ENCODE results near the gene WIZ. TPM values are rescaled to one million over a fixed set of nuclear protein-coding genes. Genes with fewer than 3 reads are reported as not detected.

WIZ gene
- total and polyA plus RNA-seq, 2 of the 8 experiments (the other 6 are each of a cell fraction or from before 2014, with no cell fraction given): 12.5 to 33.2 TPM

DNA sequence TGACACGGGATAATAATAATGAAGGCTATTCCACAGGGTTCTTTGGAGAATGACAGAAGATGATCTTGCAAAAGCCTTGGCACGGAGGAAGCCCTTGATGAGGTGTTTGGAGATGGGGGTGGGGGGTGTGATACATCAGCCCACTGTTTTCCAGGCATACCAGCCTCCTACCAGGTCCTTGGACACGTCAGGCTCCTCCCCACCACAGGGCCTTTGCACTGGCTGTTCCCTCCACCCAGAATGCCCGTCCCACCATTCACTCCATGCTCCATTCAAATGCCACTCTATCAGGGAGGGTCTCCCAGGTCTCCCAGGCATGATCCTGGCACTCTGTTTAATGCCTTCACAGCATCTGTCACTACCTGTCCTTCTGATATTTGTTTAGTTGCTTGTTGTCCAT lies 2.7 kb downstream of the WIZ start:
- Histone ChIP-seq H2BK5ac (ENCODE audit: low read depth, low read length) (no peak overlapping the region), H4K8ac (ENCODE audit: extremely low read depth, insufficient read depth, low read length) (no peak overlapping the region), H2AFZ (ENCODE audit: low read length) (no peak overlapping the region), H4K5ac (ENCODE audit: insufficient read length, low read depth, low read length) (no peak overlapping the region), H3K9ac (replicated peaks in 1 of 4; ENCODE audit: extremely low read depth in 1 of 4, low read depth in 3 of 4, low read length in 3 of 4) (no peak overlapping the region), H3K4ac (replicated peaks; ENCODE audit: insufficient read length, low read depth, low read length) (no peak overlapping the region), H2BK120ac (replicated peaks; ENCODE audit: low read depth, low read length) (no peak overlapping the region), H4K20me1 (replicated peaks in 1 of 2; ENCODE audit: control insufficient read depth in 1 of 2, insufficient read depth in 2 of 2, low read length in 2 of 2) (no peaks in the 10 kb centered on the region), H4K91ac (replicated peaks; ENCODE audit: insufficient read length, low read length) (no peak overlapping the region), H3K18ac (ENCODE audit: extremely low read depth, low read length) (no peak overlapping the region), H2BK15ac (ENCODE audit: low read length) (no peak overlapping the region), H3K4me1 (replicated peaks in 1 of 4; ENCODE audit: control insufficient read depth in 3 of 4, insufficient read depth in 4 of 4, low read length in 3 of 4) (peaks cover 0 to 9% (median 2%) of the 10 kb centered on the region in 4 experiments; a peak in 6 of 7 replicates), H3K4me3 (ENCODE audit: extremely low read depth in 1 of 4, insufficient read depth in 2 of 4, low read depth in 3 of 4, low read length in 4 of 4) (no peak overlapping the region), H2BK20ac (ENCODE audit: low read length) (no peak overlapping the region), H3K4me2 (ENCODE audit: insufficient read depth in 1 of 2, low read depth in 2 of 2, low read length in 2 of 2) (no peak overlapping the region), H2BK12ac (ENCODE audit: low read depth, low read length) (no peak overlapping the region), H3K79me1 (ENCODE audit: low read depth, low read length) (no peaks in the 10 kb centered on the region), H3K23ac (ENCODE audit: insufficient read length) (no peak overlapping the region), H3K79me2 (ENCODE audit: control insufficient read depth in 1 of 2, insufficient read depth in 2 of 2, low read length in 2 of 2) (no peaks in the 10 kb centered on the region), H3K14ac (ENCODE audit: insufficient read length) (no peak overlapping the region), H3K56ac (replicated peaks; ENCODE audit: insufficient read length, low read depth, low read length) (no peak overlapping the region), H2AK5ac (ENCODE audit: low read depth, low read length) (no peak overlapping the region), H3K36me3 (ENCODE audit: control insufficient read depth in 2 of 4, insufficient read depth in 4 of 4, low read length in 3 of 4) (no peaks in the 10 kb centered on the region), H3K27ac (ENCODE audit: low read depth, low read length) (no peak overlapping the region), H3K9me3 (ENCODE audit: insufficient read depth in 2 of 2, low read depth in 1 of 2, low read length in 1 of 2) (no peaks in the 10 kb centered on the region), H3K27me3 (replicated peaks in 1 of 4; ENCODE audit: control insufficient read depth in 3 of 4, extremely low read depth in 1 of 4, insufficient read depth in 3 of 4, low read length in 3 of 4) (peaks cover 0 to 2% (median 0%) of the 10 kb centered on the region in 4 experiments; a peak in 1 of 7 replicates), H3K23me2 (ENCODE audit: low read depth, low read length) (peaks cover 15% of the 10 kb centered on the region; the same call in 1 of the 2 replicates)
- DNase-seq (ENCODE audit: low read depth in 1 of 2, low spot score in 2 of 2) (no peak), FAIRE-seq (no peak)
- 80% methylated on average over 4 of the region's 4 CpGs; no CpG with 5 or more reads in 1 of the 2 experiments for WGBS, 2 experiments (ENCODE audit: extremely low coverage in 1 of 2, insufficient coverage in 1 of 2, insufficient read length in 1 of 2, insufficient replicate concordance in 2 of 2, low coverage in 1 of 2, low lambda C conversion rate in 2 of 2, missing lambda C conversion rate in 1 of 2)
- ChIA-PET POLR2A (ENCODE audit: partially characterized antibody) (interaction anchor here (1.3 to 2.5 kb wide), 3 partner anchors 10 to 29 kb away, joined by 5 to 15 read pairs (median 8); partner anchors contain the start of gene AKAP8L), CTCF (ENCODE audit: partially characterized antibody) (interaction anchor here (1.8 kb wide), 1 partner anchor 8 kb away, joined by 8 read pairs; no protein-coding TSS in a partner anchor)
- no peak for TF ChIP-seq TBP (IDR thresholded peaks at IDR 0.05; ENCODE audit: low read depth, low read length)
- TF ChIP-seq MAFK (IDR thresholded peaks at IDR 0.05; ENCODE audit: low read depth, low read length): no peak
- no peak for TF ChIP-seq EP300 (IDR thresholded peaks at IDR 0.05; ENCODE audit: borderline replicate concordance in 1 of 2, low read depth in 2 of 2, low read length in 2 of 2)
- no peak for TF ChIP-seq EZH2 (IDR thresholded peaks at IDR 0.05; ENCODE audit: low read depth, low read length, severe bottlenecking)
- no peak for TF ChIP-seq JUN (IDR thresholded peaks at IDR 0.05; ENCODE audit: low read depth, low read length)
- TF ChIP-seq RBBP5 (IDR thresholded peaks at IDR 0.05; ENCODE audit: borderline replicate concordance, low read depth, low read length): no peak
- TF ChIP-seq GTF2F1 (IDR thresholded peaks at IDR 0.05; ENCODE audit: borderline replicate concordance, low read depth, low read length): no peak
- no peak for TF ChIP-seq TCF12 (IDR thresholded peaks at IDR 0.05; ENCODE audit: low read depth, low read length)
- TF ChIP-seq SRF (IDR thresholded peaks at IDR 0.05; ENCODE audit: low read depth, low read length): no peak
- TF ChIP-seq TAF7 (optimal IDR thresholded peaks at IDR 0.05; ENCODE audit: borderline replicate concordance, low read depth, low read length): no peak
- TF ChIP-seq, protein P1, sequence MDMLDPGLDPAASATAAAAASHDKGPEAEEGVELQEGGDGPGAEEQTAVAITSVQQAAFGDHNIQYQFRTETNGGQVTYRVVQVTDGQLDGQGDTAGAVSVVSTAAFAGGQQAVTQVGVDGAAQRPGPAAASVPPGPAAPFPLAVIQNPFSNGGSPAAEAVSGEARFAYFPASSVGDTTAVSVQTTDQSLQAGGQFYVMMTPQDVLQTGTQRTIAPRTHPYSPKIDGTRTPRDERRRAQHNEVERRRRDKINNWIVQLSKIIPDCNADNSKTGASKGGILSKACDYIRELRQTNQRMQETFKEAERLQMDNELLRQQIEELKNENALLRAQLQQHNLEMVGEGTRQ (IDR thresholded peaks at IDR 0.05; ENCODE audit: low read length): no peak
- TF ChIP-seq RXRA (IDR thresholded peaks at IDR 0.05; ENCODE audit: insufficient read depth, low read depth, low read length): no peak
- TF ChIP-seq SIX5 (IDR thresholded peaks at IDR 0.05; ENCODE audit: low read depth, low read length): no peak

Measured in H1 (cell line).